ENCODE measurements around the gene ATXN10. TPM values are rescaled to one million over a fixed set of nuclear protein-coding genes. Genes with fewer than 3 reads are reported as not detected.

The ATXN10 gene
- total RNA-seq, 1 experiment from 2014 or later, result 103 TPM

DNA sequence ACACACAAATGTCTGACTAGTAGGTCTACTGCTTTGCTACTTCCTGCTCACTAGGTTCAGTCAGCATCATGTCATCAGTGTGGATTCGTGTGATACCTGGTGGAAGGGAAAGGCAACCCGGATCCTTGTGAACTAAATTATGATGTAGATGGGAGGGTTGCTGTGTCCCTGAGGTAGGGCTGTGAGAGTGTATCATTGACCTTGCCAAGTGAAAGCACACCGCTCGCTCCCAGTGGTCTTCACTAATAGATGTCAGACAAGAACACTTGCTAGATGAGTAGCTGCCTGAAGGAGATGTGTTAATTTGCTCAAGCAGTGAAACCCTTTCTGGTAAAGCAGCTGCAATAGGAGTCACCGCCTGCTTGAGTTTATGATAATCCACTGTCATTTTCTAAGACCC is 185.9 kb downstream of the ATXN10 start:
- no peak for DNase-seq (ENCODE audit: low read depth)

DNA sequence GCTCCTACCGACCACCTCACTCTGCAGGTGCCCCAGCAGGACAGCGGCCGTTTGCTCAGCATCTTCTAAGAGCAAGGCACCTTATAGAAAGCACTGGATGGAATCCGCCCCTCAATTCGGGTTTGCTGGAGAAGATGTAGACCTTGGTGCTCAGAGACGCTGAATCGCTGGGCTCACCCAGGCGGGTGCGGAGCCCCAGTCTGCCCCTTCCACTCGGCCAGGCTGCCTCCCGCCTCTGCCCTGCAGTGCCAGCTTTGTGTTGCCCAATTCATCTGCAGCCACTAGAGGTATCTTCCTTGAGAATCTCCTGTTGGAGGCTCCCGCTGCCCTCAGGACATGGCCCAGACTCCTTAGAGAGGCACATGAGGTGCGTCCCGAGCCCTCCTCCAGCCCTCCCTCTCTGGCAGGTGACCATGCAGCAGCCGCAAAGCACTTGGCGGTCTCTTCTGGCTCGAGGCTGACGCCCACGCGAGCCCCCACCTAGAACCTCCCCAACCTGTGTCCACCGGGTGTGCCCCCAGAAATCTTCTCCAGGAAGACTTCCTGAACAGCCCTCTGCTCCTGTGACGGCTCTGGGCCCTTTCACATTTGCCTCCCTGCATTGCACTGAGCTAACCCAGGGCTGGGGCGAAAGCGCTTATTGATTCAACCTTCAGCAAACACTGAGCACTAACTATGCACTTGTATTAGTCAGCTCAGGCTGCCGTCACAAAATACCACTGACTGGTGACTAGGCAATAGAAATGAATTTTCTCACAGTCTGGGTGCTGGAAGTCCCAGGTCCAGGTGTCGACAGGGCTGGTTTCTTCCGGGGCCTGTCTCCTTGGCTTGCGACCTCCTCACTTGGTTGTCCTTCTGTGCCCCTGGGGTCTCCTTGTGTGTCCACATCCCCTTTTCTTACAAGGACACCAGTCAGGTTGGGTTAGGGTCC is 187.9 kb downstream of the ATXN10 start:
- DNase-seq (ENCODE audit: low read depth), result no peak

DNA sequence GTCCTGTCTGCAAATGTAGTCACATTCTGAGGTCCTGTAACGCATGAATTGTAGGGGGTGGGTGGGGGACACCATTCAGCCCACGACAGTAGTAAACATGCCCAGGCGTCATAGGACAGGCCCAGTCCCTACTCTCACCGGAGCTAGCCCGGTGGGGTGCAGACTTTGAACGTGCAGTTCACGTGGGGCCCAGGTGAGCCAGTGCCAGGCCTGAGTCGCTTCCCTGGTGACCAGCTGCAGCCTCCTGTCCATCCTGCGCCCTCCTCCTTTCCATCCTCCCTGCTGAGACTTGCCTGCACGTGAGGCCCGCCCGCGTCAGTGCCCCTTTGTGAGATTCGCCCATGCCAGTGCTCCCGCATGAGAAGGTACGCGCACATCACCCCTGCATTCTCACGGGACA is 188.6 kb downstream of the ATXN10 start:
- no peak for DNase-seq (ENCODE audit: low read depth)

DNA sequence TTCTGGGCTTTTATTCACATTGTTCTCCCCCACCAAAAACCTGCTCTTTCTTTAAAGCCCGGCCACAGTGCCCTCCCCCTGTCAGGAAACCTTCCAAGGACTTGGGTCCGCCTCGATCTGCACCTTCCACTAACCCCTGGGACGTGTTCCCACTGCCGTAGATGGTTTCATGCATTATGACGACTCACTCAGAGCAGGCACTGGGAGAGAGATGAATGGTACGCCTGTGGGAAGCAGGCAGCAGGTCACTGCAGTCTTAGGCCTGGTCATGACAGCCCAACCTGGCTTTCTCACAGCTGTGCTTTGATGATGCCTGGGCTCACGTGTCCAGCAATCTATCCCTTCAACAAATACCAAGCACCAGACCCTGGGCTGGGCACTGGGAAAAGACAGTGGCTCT is 189.6 kb downstream of the ATXN10 start:
- DNase-seq (ENCODE audit: low read depth), result no peak

DNA sequence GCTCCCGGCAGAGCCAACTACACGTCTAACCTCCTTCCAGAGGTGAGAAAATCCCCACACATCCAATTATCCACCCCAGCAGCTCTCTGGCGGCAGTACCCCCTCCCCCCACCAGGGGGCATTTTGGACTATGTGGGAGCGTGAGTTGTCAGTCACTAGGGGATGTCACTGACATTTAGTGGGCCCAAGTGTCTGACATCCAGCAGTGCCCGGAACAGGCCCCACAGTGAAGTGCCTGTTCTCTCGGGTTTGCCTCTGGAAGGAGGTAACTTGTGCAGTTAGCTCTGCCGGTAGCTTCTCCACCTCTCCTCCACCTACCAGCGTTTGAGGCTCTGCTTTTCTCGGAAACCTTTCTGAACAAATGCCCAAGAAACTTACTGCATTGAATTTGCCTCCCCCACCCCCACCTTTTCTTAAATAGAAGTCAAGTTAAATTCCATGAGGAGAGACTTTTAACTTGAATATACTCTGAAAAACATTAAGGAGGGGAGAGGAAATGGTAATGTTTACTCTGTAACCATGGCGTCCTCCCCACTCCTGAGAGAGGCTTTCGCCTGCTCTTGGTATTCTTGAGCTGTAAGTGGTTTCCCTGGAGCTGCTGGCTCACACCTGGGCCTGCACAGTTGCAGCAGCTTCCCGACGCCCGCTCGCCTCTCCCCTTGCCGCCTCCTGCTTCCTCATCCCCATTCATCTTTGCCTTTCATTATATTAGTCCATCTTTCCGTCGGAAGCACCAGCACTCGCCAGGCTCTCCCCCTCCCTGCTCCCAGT is 192.5 kb downstream of the ATXN10 start:
- peak; percentile 56 for DNase-seq (ENCODE audit: low read depth)

DNA sequence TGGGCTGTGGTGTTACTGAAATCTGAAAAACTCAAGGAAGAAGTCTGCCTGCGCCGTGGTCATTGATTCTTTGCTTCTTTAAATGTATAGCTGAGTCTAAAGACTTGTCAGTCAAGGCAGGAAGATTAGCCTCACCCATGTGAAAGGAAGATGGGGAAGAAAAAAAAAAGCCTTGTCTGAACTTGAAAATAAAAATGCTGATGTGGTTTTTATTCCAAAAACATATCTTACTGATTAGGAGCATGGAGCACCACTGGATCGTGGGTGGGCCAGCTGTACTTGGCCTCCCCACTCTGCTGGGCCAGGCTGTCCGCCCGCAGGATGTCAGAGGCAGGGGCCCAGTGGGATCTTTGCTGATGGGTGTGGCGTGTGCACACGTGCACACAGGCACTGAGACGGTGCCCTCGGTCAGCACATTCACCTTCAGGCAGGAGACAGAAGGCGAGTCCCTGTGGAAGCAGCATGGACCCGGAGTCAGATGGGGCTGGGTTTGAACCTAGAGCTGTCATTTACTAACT is 193.4 kb downstream of the ATXN10 start:
- no peak for DNase-seq (ENCODE audit: low read depth)

DNA sequence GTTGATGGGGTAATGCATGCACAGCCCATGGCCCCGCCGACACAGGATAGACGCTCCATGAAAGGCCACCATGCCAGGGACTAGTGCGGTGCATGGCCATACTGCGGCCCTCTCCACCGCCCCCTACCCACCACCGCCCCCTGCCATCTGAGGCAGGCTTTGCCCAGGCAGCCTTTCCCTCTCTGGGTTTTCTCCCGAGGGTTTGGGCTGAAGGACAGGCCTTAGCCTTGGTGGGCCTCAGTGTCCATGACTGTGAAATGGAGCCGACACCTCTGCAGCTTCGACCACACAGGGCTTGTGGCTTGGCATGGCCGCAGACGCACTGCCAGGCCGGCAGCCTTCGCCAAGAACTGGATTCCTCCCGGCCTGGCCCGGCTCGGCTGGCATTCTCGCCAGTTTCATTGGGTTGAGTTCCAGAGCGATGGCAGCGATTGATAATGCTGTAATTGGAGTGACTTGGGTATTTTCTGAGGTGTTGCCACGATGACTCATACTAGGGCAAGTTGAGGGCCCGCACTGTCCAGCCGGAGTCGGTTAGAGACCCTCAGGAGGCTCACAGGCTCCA is 194.0 kb downstream of the ATXN10 start:
- no peak for DNase-seq (ENCODE audit: low read depth)

DNA sequence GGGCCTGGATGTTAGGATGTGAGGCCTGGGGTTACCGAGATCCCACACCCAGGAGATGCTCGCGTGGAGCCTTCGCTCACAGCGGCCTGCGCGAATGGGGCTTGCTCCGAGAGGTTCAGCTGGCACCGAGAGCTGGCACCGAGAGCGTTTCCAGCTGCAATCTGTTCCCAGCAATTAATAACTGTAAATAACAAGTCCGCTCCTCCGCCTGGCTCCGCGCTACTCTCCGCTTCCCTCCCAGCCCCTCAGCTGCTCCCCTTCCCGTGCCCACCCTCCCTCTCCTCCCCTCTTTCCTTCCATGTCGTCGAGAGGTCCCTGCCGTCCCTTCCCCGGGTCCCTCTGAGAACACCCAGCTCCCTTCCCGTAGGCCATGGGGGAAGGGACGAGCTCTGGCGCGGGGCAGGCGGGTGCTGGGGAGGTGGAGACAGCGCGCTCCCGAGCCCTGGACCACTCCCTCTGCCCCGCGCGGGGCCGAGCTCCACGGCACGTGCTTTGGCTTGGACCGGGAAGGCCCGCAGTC is 194.6 kb downstream of the ATXN10 start:
- no peak for DNase-seq (ENCODE audit: low read depth)

DNA sequence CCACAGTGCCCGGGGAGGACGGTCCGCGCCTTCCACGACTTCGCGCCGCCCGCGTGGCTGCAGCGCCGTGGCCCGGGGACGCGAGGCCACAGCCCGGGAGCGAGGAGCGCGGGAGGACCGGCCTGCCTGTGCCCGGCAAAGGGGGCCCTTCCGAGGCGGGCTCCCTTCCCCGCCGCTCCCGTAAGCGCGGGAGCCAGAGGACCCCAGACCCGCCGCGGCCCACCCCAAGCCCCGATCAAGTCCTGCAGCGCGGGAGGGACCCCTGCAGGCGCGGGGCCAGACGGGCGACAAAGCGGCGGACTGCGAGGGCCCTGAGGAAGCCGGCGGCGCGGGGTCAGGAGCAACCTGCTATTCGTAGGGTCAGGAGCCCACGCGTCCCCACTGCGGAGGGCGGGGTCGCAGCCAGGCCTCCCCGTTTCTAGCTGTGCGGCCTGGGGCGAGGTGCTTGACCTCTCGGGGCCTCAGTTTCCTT is 195.0 kb downstream of the ATXN10 start:
- DNase-seq (ENCODE audit: low read depth), result no peak

DNA sequence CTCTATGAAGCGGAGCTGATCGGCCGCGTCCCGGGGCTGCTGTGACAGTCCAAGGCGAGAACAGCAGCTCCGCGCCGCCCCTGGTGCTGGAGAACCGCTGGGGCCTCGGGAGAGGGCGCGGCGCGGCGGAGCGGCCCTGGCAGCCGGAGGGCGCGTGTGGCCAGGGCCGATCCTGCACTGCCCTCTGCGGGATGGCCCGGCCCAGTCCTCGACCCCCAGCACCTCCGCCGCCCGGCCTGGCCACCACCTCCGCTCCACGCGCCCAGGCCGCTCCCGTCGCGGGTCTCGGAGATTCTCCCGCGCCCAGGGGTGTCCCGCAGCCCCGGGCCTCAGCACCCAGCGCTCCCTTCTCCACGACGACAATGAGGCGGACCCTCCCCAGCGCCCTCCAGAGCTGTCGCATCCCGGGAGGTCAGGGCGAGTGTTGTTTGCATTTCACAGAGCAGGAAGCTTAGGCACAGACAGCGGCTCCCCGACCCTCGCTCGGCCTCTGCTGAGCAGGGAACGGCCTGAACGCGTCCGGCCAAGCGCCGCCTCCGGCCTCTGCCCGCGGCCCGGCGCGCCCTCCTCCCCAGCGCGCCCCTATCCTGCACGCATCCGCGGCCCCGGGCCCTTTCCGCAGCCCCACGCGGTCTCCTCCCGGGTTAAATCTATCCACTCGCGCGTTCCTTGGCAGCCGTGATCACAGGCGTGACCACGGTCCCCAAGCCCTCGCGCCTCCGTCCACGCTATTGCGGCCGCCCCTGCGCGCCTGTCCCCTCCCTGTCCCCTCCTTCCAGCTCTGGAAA is 195.7 kb downstream of the ATXN10 start:
- DNase-seq (ENCODE audit: low read depth), result peak; percentile 40

DNA sequence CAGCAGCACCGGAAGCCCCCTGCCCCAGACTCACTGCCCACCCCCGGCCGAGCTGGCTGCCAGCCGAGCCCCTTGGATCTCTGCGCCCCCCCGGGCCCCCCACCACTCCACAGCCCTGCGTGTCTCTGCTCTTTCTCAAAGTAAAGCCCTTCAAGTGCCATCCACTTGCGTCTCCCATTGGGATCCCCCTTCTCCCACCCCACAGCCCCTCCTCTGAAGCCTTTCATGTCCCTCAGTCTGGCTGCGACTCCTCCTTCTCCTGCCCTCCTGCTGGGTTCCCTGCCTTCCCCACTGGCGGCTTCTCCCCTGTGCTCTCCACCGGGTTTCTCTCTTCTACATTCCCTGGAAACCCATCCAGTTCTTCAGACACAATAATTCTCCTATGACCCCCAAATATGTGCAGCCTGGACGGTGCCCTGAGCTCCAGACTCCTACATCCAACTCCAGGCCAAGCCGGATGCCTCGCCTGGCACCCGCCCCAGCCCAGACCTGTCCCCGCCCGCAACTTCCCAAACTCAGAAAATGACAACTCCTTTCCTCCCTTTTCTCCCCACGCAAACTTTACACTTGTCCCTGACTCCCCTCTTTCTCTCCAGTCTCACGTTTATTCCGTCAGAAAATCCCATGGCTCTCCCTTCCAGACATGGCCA is 196.4 kb downstream of the ATXN10 start:
- DNase-seq (ENCODE audit: low read depth), result no peak

DNA sequence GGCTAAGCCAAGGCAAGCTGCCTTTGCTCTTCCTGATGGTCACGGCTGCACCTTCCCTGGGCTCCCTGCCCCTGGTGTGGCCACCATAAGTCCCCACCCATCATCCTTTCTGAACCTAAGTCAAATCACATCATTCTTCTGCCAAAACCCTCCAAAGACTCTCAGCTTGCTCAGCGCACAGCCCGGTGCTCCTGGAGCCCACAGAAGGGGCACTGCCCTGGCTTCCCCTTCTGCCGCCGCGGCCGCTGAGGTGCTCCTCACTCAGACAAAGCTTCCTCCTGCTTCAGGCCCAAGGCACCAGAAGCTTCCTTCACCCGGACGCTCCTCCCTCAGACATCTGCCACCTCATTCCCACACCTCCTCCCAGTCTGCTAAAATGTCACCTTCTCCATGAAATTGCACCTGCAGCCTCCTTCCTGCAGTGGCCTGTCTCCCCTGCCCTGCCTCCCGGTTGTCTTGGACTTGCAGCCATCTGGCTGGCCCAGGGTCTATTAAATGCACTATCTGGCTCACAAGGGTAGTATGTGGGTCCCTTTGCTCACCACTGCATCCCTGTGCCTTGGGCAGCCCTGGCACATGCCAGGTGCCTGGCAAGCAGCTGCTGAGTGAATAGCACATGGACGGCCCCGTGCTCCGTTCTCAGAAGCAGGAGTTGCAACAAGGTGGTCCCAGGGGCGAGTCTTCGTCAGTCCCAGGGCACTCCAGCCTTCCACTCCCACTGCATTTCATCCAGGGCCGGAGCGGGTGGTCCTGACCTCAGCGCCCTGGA is 197.1 kb downstream of the ATXN10 start:
- DNase-seq (ENCODE audit: low read depth), result no peak

DNA sequence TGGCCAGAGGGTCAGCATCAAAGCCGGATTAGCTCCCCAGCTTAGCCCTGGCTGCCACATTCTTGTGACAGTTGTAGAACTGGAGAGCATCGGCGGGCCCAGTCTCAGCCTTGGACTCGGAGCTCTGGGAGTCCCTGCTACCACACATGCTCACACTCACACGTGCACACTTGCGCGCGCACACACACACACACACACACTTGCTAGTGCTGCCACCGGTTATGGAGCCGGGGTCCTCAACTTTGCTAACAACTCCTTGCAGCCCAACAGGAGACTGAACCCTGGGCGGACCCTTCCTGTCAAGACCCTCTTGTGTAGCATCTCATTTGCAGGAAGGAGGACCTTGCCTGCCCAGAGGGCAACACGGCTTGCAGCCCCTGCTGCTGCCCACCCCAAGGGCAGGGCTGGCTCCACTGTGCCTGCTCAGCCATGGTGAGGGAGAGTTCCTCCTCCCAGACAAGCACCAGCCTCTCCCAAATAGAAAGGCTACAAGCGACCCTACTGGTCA is 197.8 kb downstream of the ATXN10 start:
- no peak for DNase-seq (ENCODE audit: low read depth)

DNA sequence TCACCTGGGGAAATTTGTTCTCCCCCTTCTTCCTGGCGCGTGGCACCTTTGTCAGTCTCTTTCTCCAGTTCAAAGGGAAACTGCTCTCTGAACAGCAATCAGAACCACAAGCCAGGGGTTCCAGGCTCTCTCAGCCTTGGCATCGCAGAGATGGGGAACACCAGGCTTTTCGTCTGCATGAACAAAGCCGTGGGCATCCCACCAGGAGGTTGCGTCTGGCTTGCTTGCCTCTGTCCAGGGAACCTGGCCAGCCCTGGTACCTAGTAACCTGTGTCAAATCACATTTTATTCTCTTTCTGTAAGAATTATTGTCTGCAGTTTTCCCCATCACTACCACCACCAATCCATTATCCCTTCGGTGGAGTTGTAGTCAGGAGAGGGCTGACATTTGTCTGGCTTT is 198.4 kb downstream of the ATXN10 start:
- DNase-seq (ENCODE audit: low read depth), result no peak

DNA sequence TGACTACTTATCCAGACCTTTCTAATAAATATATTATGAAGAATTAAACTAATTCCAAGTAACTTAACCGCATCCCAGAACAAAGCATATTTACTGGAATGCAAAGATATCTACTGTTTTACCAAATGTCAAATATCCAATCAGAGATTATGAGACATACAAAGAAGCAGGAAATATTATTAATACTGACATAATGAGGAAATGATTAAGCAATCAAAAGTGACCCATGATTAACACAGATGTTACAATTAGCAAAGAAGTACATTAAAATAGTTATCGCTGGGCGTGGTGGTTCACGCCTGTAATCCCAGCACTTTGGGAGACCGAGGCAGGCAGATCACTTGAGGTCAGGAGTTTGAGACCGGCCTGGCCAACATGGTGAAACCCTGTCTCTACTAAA is 200.1 kb downstream of the ATXN10 start:
- DNase-seq (ENCODE audit: low read depth), result no peak

DNA sequence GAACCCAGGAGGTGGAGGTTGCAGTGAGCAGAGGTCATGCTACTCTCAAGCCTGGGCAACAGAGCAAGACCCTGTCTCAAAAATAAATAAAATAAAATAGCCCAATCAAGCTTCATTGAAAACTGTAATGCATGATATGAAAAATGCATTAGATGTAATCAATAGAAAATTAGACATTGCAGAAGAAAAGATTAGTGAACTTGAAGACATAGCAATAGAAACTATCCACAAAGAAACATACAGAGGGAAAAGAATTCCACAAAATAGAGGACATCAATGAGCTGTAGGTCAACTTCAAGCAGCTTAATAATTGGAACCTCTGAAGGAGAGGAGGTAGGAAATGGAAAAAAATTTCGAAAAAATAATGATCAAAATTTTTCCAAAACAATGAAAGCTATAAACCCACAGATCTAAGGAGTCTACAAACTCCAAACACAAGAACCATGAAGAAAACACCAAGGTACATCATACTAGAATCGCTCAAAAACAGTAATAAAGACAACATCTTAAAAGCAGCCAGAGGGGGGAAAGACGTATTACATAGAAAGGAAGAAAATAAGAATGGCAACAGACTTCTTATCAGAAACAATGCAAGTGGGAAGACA is 201.1 kb downstream of the ATXN10 start:
- DNase-seq (ENCODE audit: low read depth), result no peak

DNA sequence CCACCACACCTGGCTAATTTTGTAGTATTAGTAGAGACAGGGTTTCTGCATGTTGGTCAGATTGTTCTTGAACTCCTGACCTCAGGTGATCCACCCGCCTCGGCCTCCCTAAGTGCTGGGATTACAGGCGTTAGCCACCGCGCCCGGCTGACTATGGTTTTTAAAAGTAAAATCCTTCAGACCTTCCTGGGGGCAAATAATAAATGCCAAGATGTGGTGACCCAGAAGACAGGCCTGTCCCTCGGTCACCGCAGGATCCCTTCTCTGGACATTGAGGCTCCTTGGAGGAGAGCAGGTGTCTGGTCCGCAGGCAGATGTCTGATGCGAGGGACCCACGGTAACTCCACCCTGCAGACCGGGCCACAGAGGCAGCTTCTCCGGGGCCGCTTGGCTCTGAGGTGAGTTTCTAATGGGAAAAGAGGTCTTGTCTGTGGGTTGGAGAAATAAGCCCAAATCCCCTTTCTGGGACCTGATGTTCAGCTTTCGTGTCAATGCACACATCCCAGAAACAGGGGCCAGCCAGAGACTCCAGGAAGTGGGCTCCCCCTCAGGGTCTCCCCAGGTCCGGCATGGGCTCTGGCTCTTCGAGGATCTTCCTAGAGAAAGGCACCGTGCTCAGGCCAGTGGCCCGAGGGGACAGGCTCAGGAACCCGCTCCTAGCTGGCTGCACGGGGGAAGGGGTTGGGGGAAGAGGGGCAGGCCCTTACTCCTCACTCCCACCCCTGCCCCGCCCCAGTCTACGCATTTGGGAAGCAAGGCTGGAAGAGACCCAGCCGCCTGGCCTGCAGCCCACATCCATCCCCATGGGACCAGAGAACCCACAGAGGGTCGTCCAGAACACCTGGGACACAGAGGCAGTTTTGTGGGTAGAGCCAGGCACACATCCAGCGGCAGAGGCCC is 204.8 kb downstream of the ATXN10 start:
- DNase-seq (ENCODE audit: low read depth), result no peak

DNA sequence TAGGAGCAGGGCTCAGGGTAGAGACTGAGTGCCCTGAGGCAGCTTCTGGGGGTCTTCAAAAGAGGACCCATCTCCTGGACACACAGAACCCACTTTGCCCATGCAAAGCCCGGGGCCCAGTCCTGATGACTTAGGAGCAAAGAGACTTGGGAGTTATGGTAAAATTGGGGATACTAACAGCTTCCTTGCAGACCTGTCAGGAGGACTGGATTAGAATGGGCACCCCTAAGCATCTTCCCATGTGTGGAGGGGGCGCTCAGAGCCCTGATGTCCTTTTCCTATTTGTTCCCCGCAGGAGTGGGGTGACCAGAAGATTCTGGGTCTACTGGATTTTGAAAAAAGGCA is 205.4 kb downstream of the ATXN10 start:
- DNase-seq (ENCODE audit: low read depth), result no peak

Data from RPMI7951 (cell line).